OCI-LY7 (cell line): ENCODE data around the gene AUTS2. TPM values are rescaled to one million over a fixed set of nuclear protein-coding genes. Genes with fewer than 3 reads are reported as not detected.
A peak's percentile ranks its signal among the peaks of the same experiment; 100 is the strongest.

ENCODE experiments used
- BruUV-seq: library from RNA; stranded (reverse); fragments of 400-500 nt; replicated peaks from 2 replicates; lab custom pipeline; 2021; lab: Mats Ljungman, UMichigan
- CTCF ChIA-PET: fragments of 300-600 bp; sonication (Branson Sonifier 250); formaldehyde crosslinking; loops from one replicate; lab custom pipeline; 2022; ENCODE audit warnings: antibody characterized with exemption; ENCODE audit not compliant: unreplicated experiment; lab: Charles Lee
- POLR2A ChIA-PET: fragments of 300-600 bp; sonication (Branson Sonifier 250); formaldehyde crosslinking; loops from one replicate; lab custom pipeline; 2022; ENCODE audit warnings: antibody characterized with exemption; lab: Charles Lee
- DNase-seq: peaks from one replicate; pipeline ENCODE4 v3.0.0-alpha.2; 2015; ENCODE audit warnings: low spot score
- H2AFZ ChIP-seq: fragments of 200-600 bp; sonication (generic), shearing (Covaris generic); 2 replicates; pipeline ENCODE4 v1.6.1; 2014; ENCODE audit warnings: mild to moderate bottlenecking, antibody characterized with exemption, low read length, moderate library complexity
- H3K27ac ChIP-seq: fragments of 200-600 bp; sonication (generic); 2 replicates; pipeline ENCODE4 v1.5.1; 2014; ENCODE audit warnings: mixed run types, low read depth, mild to moderate bottlenecking, moderate library complexity, low read length, inconsistent platforms; ENCODE audit not compliant: poor library complexity, severe bottlenecking
- H3K36me3 ChIP-seq: fragments of 200-600 bp; sonication (generic); 2 replicates; pipeline ENCODE4 v1.6.1; 2014; ENCODE audit warnings: mild to moderate bottlenecking, antibody characterized with exemption, low read length, moderate library complexity, mixed read lengths; ENCODE audit not compliant: insufficient read depth
- H3K4me1 ChIP-seq: fragments of 200-600 bp; sonication (generic); 2 replicates; pipeline ENCODE4 v1.5.1; 2014; ENCODE audit warnings: mild to moderate bottlenecking, low read length; ENCODE audit not compliant: insufficient read depth, poor library complexity, severe bottlenecking
- H3K4me2 ChIP-seq: fragments of 200-600 bp; sonication (generic); 2 replicates; pipeline ENCODE4 v1.6.1; 2014; ENCODE audit warnings: mild to moderate bottlenecking, low read length
- H3K4me3 ChIP-seq: fragments of 200-600 bp; sonication (generic); 2 replicates; pipeline ENCODE4 v1.5.1; 2014; ENCODE audit warnings: mild to moderate bottlenecking, low read depth, low read length; ENCODE audit not compliant: poor library complexity, severe bottlenecking
- H3K79me2 ChIP-seq: fragments of 200-600 bp; sonication (generic); 2 replicates; pipeline ENCODE4 v1.6.1; 2016; ENCODE audit warnings: low read depth, mild to moderate bottlenecking, low read length, moderate library complexity, mixed read lengths; ENCODE audit not compliant: insufficient read depth
- H3K9me2 ChIP-seq: fragments of 200-600 bp; sonication (generic); 2 replicates; pipeline ENCODE4 v1.6.1; 2016; ENCODE audit warnings: mild to moderate bottlenecking, low read length, mixed read lengths; ENCODE audit not compliant: insufficient read depth
- H3K9me3 ChIP-seq: fragments of 200-600 bp; sonication (generic); 2 replicates; pipeline ENCODE4 v1.6.1; 2014; ENCODE audit warnings: mild to moderate bottlenecking, mixed run types, low read length, mixed read lengths
- H4K20me1 ChIP-seq: fragments of 200-600 bp; sonication (generic); 2 replicates; pipeline ENCODE4 v1.6.1; 2014; ENCODE audit warnings: mild to moderate bottlenecking, antibody characterized with exemption, low read length, moderate library complexity, mixed read lengths; ENCODE audit not compliant: insufficient read depth
- EZH2phosphoT487 ChIP-seq: fragments of 200-600 bp; sonication (generic); IDR thresholded peaks from 2 replicates; pipeline ENCODE4 v1.6.1; 2018; ENCODE audit warnings: low read depth, borderline replicate concordance, mild to moderate bottlenecking, mixed run types, antibody characterized with exemption, low read length, moderate library complexity, mixed read lengths
- intact Hi-C: fragments of 100-400 bp; cut with micrococcal nuclease; formaldehyde crosslinking; loops from one replicate; pipeline ENCODE4 v1.10.0; 2022; ENCODE audit not compliant: unreplicated experiment
- total RNA-seq, 2 experiments: library from RNA; depleted of rRNA in 1 of 2; stranded (reverse); fragments of >200 nt in 1 of 2; shearing (Covaris generic) in 1 of 2; gene quantifications; 2 replicates each; pipeline ENCODE4 v1.2.3, GENCODE V29; 2014 to 2022
- TF ChIP-seq, protein P1 (sequence below): fragments of 200-600 bp; sonication (generic); conservative IDR thresholded peaks from 2 replicates; pipeline ENCODE4 v1.5.1; 2014; ENCODE audit warnings: mild to moderate bottlenecking, antibody characterized with exemption, low read length, moderate library complexity, mixed read lengths

Gene AUTS2
- total RNA-seq, 2 experiments from 2014 or later, result 37.9 to 78.5 TPM

DNA sequence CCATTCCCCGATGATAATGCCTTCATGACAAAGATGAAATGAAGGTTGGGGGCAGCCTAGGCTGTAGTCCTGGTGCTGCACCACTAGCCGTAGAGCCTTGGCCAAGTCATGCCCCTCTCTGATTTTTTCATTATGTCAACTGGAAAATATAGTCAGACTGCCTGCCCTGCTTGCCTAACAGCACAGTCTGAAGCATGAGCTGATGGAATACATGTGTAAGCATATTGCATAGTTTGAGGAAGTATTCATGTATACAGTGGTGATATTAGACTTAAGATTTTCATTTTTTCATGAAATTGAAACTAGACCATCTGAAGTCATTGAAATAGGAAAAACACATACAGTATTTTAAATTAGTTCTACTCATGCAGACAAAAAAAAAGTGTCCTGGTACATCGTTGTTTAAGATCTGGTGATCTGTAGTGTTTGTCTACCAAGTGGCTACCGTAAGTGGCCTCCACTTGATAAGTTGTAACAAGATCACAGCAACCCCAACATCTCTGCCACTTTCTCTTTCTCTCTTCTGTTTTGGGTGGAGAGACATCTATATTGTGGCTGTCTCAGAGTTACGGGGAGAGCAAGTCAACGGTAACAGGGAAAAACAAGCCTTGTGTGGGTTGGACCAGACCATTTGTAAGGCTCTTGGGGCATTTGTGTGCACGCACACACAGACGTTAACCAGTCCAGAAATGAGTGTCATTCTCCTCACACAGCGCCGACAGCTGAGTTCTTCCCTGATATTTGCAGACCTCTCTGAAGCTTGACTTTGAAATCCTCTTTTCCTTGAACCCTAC, 817.1 kb downstream of the AUTS2 start:
- CTCF ChIA-PET, result interaction anchor here (0.5 to 1.0 kb wide), 2 partner anchors 141 to 281 kb away, joined by 3 to 4 read pairs; no protein-coding TSS in a partner anchor
- peaks cover 72% of the 10 kb centered on the region for H3K4me1 ChIP-seq
- H2AFZ ChIP-seq, result peak overlapping the region; percentile 66
- H3K4me2 ChIP-seq, result peak overlapping the region; percentile 55
- DNase-seq, result peak; percentile 53
- TF ChIP-seq, protein P1, sequence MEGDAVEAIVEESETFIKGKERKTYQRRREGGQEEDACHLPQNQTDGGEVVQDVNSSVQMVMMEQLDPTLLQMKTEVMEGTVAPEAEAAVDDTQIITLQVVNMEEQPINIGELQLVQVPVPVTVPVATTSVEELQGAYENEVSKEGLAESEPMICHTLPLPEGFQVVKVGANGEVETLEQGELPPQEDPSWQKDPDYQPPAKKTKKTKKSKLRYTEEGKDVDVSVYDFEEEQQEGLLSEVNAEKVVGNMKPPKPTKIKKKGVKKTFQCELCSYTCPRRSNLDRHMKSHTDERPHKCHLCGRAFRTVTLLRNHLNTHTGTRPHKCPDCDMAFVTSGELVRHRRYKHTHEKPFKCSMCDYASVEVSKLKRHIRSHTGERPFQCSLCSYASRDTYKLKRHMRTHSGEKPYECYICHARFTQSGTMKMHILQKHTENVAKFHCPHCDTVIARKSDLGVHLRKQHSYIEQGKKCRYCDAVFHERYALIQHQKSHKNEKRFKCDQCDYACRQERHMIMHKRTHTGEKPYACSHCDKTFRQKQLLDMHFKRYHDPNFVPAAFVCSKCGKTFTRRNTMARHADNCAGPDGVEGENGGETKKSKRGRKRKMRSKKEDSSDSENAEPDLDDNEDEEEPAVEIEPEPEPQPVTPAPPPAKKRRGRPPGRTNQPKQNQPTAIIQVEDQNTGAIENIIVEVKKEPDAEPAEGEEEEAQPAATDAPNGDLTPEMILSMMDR, result no peak
- TF ChIP-seq EZH2phosphoT487, result no peak
- H3K9me3 ChIP-seq, result no peaks in the 10 kb centered on the region
- no peaks in the 10 kb centered on the region for H3K36me3 ChIP-seq
- no peak overlapping the region for H3K4me3 ChIP-seq
- no peaks in the 10 kb centered on the region for H3K79me2 ChIP-seq
- H4K20me1 ChIP-seq, result no peaks in the 10 kb centered on the region
- intact Hi-C loops, result no loop called here
- BruUV-seq, result no TSS peak
- H3K9me2 ChIP-seq, result no peaks in the 10 kb centered on the region
- POLR2A ChIA-PET, result interaction anchor here (1.3 to 8.2 kb wide), 6 partner anchors 8 to 44 kb away, joined by 3 to 56 read pairs (median 8); no protein-coding TSS in a partner anchor
- H3K27ac ChIP-seq, result peak overlapping the region; percentile 36

DNA sequence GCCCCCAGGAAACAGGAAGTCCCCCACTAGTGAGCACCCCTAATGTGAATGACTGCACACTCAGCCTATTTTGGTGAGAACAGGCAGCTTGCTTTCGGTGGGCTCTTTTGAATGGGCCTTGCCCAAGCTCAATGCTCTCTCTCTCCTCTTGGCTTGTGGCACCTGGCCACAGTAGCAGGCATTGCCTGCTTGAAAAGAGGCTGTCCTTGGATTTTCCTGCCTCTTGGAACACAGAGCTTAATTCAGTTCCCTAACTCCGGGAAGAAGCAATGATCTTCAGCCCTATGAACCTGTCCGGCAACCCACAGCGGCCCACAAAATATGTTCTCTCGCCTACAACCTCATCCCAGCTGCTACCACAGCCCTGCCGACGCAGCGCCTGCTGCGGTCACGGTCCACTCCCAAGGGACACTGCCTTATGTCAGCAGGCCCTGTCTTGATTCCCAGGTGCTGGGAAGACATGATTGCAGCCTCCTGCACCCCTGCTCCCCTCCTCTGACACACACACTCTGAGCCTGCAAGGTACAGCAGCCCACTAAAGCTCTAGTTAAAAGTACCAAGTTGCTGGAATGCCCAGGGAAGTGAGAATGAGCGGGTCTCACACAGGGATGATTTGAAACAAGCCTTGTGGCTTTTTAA, 818.2 kb downstream of the AUTS2 start:
- peak; percentile 73 for DNase-seq
- Histone ChIP-seq H3K4me3 (peak overlapping the region; percentile 6), H3K9me3 (no peaks in the 10 kb centered on the region), H3K9me2 (no peaks in the 10 kb centered on the region), H4K20me1 (no peaks in the 10 kb centered on the region), H3K36me3 (no peaks in the 10 kb centered on the region), H2AFZ (peak overlapping the region; percentile 66; the same call in 1 of the 2 replicates), H3K4me2 (peak overlapping the region; percentile 55), H3K79me2 (no peaks in the 10 kb centered on the region), H3K4me1 (peaks cover 69% of the 10 kb centered on the region), H3K27ac (peak overlapping the region; percentile 36)
- CTCF ChIA-PET, result interaction anchor here (1.1 to 1.5 kb wide), 2 partner anchors 10 kb away, joined by 4 read pairs; no protein-coding TSS in a partner anchor
- POLR2A ChIA-PET, result interaction anchor here (0.5 to 8.2 kb wide), 6 partner anchors 9 to 1276 kb away, joined by 5 to 56 read pairs (median 8); no protein-coding TSS in a partner anchor
- intact Hi-C loops, result no loop called here
- BruUV-seq, result no TSS peak
- TF ChIP-seq, protein P1, result no peak
- TF ChIP-seq EZH2phosphoT487, result no peak
